Measurements from ENCODE around the gene TRIM52. TPM values are rescaled to one million over a fixed set of nuclear protein-coding genes. Genes with fewer than 3 reads are reported as not detected.
A peak's percentile ranks its signal among the peaks of the same experiment; 100 is the strongest.
"Not testable (repeated sequence)": the region's sequence is repeated elsewhere in the genome, so short reads cannot be mapped to it uniquely, and the experiment has no call there.

TRIM52 gene
- total and polyA plus RNA-seq, 9 of the 15 experiments (the other 6 are each of a cell fraction or from before 2014, with no cell fraction given) = 3.3 to 21.9 (median 13.5) TPM

GRCh38 chr5:181273433-181273744 is 12.4 kb upstream of the TRIM52 start:
- H3K4me1 ChIP-seq (replicated peaks in 1 of 2; ENCODE audit: control insufficient read depth in 2 of 2, insufficient read depth in 2 of 2, low read length in 2 of 2); H4K20me1 ChIP-seq (replicated peaks; ENCODE audit: control insufficient read depth, insufficient read depth, low read length); H3K36me3 ChIP-seq (ENCODE audit: control insufficient read depth, insufficient read depth, low read length); H3K4me3 ChIP-seq; H3K27ac ChIP-seq (ENCODE audit: extremely low read depth, low read depth, low read length); BruUV-seq (replicated peaks); H3K9ac ChIP-seq (ENCODE audit: insufficient read depth in 1 of 2, low read depth in 2 of 2, low read length in 2 of 2); H3K4me2 ChIP-seq (ENCODE audit: insufficient read depth, low read length); H3K79me2 ChIP-seq (ENCODE audit: control insufficient read depth, insufficient read depth, low read length); DNase-seq (ENCODE audit: extremely low read depth in 1 of 4, low spot score in 3 of 4); H3K27me3 ChIP-seq (ENCODE audit: control insufficient read depth in 2 of 2, insufficient read depth in 2 of 2, low read length in 2 of 2); in situ Hi-C loops (cut with MboI); CTCF ChIA-PET (ENCODE audit: low intra/inter-chr PET ratio); intact Hi-C loops (cut with micrococcal nuclease); FAIRE-seq; H3K9me3 ChIP-seq (replicated peaks; ENCODE audit: control insufficient read depth, insufficient read depth, low read depth, low read length); POLR2A ChIA-PET; H3K9me1 ChIP-seq (ENCODE audit: control insufficient read depth, insufficient read depth, low read length); H2AFZ ChIP-seq (ENCODE audit: low read depth, low read length): not testable (repeated sequence)
- TF ChIP-seq CTCF (IDR thresholded peaks at IDR 0.05 in 2 of 3, conservative IDR thresholded peaks at IDR 0.05 in 1 of 3; ENCODE audit: insufficient read depth in 2 of 3, low read depth in 1 of 3, low read length in 3 of 3) = peak in 1 of 3 experiments; percentile 20; a peak in 1 of 6 replicates
- TF ChIP-seq NRF1 (conservative IDR thresholded peaks at IDR 0.05 in 1 of 2, IDR thresholded peaks at IDR 0.05 in 1 of 2) = peak; percentile 39 to 51; a peak in 3 of 4 replicates
- peak; percentile 57 for ATAC-seq
- 72% methylated on average over 27 of the region's 28 CpGs for WGBS (ENCODE audit: insufficient coverage, low coverage, missing lambda C conversion rate)

- ATAC-seq (no peak), FAIRE-seq (no peak), DNase-seq (ENCODE audit: extremely low read depth in 1 of 4, low spot score in 3 of 4) (no peak)
- no peaks in the 10 kb centered on the region for H3K9me1 ChIP-seq (ENCODE audit: control insufficient read depth, insufficient read depth, low read length)
- CTCF ChIA-PET (ENCODE audit: low intra/inter-chr PET ratio) = no interaction called here
- no peak overlapping the region for H2AFZ ChIP-seq (ENCODE audit: low read depth, low read length)
- intact Hi-C loops (cut with micrococcal nuclease) = no loop called here
- no peaks in the 10 kb centered on the region for H4K20me1 ChIP-seq (replicated peaks; ENCODE audit: control insufficient read depth, insufficient read depth, low read length)
- no peak overlapping the region for H3K4me3 ChIP-seq
- BruUV-seq (replicated peaks) = no TSS peak
- peaks cover 13 to 14% of the 10 kb centered on the region in 2 experiments; a peak in 4 of 5 replicates for H3K4me1 ChIP-seq (replicated peaks in 1 of 2; ENCODE audit: control insufficient read depth in 2 of 2, insufficient read depth in 2 of 2, low read length in 2 of 2)
- POLR2A ChIA-PET = interaction anchor here (1.0 to 1.8 kb wide), 3 partner anchors 9 to 10 kb away, joined by 4 to 7 read pairs (median 4); partner anchors contain the start of gene TRIM52
- H3K9me3 ChIP-seq (replicated peaks; ENCODE audit: control insufficient read depth, insufficient read depth, low read depth, low read length) = no peaks in the 10 kb centered on the region
- H3K27me3 ChIP-seq (ENCODE audit: control insufficient read depth in 2 of 2, insufficient read depth in 2 of 2, low read length in 2 of 2) = no peaks in the 10 kb centered on the region
- 65% methylated on average over 3 of the region's 3 CpGs for WGBS (ENCODE audit: insufficient coverage, low coverage, missing lambda C conversion rate)
- no peaks in the 10 kb centered on the region for H3K36me3 ChIP-seq (ENCODE audit: control insufficient read depth, insufficient read depth, low read length)
- H3K9ac ChIP-seq (ENCODE audit: insufficient read depth in 1 of 2, low read depth in 2 of 2, low read length in 2 of 2) = no peak overlapping the region; a peak in 1 of 4 replicates
- H3K79me2 ChIP-seq (ENCODE audit: control insufficient read depth, insufficient read depth, low read length) = no peaks in the 10 kb centered on the region
- in situ Hi-C loops (cut with MboI) = no loop called here
- no peak overlapping the region for H3K4me2 ChIP-seq (ENCODE audit: insufficient read depth, low read length)
- no peak overlapping the region for H3K27ac ChIP-seq (ENCODE audit: extremely low read depth, low read depth, low read length)
- TF ChIP-seq POLR2AphosphoS2 (IDR thresholded peaks at IDR 0.05; ENCODE audit: low read length) = no peak
- no peak for TF ChIP-seq ZEB2 (IDR thresholded peaks at IDR 0.05)
- no peak for TF ChIP-seq ZNF407 (IDR thresholded peaks at IDR 0.05; ENCODE audit: low read depth)
- no peak for TF ChIP-seq CHD2 (IDR thresholded peaks at IDR 0.05; ENCODE audit: low read depth, low read length)
Measured at GRCh38 chr5:181271081-181271480, 10.1 kb upstream of the TRIM52 start.
